Vagina (tissue), 2 donors: Measurements from ENCODE around the gene AKR1E2. TPM values are rescaled to one million over a fixed set of nuclear protein-coding genes. Genes with fewer than 3 reads are reported as not detected.

Experiments used
- DNase-seq, 2 donors: peaks; one replicate each; pipeline ENCODE4 v3.0.0-alpha.2; 2017; ENCODE audit errors: extremely low spot score in 2 of 2
- H3K27ac ChIP-seq: fragments of 200-600 bp; sonication (generic); one replicate; pipeline ENCODE4 v1.5.1; 2019
- H3K27me3 ChIP-seq: fragments of 200-600 bp; sonication (generic); one replicate; pipeline ENCODE4 v1.5.1; 2019
- H3K36me3 ChIP-seq, 2 donors: fragments of 200-600 bp; sonication (generic); one replicate each; pipeline ENCODE4 v1.5.1; 2017 to 2019
- H3K4me1 ChIP-seq: fragments of 200-600 bp; sonication (generic); one replicate; pipeline ENCODE4 v1.5.1; 2019
- H3K4me3 ChIP-seq, 2 donors: fragments of 200-600 bp; sonication (generic); 1 replicate in 1 of 2; 2 replicates in 1 of 2; pipeline ENCODE4 v1.5.1; 2016 to 2019
- H3K9me3 ChIP-seq: fragments of 200-600 bp; sonication (generic); one replicate; pipeline ENCODE4 v1.5.1; 2019
- POLR2A ChIP-seq, 2 donors: fragments of 450-650 bp; IDR thresholded peaks; one replicate each; pipeline ENCODE4 v1.6.1; 2017; ENCODE audit warnings: antibody characterized with exemption in 2 of 2, mild to moderate bottlenecking in 2 of 2, moderate library complexity in 2 of 2
- POLR2AphosphoS5 ChIP-seq, 2 donors: sonication (generic); formaldehyde crosslinking; IDR thresholded peaks; one replicate each; pipeline ENCODE4 v1.9.0; 2017; ENCODE audit warnings: antibody characterized with exemption in 2 of 2, mild to moderate bottlenecking in 2 of 2, low read depth in 1 of 2; ENCODE audit not compliant: insufficient read depth in 1 of 2
- intact Hi-C: fragments of 100-400 bp; cut with DNase I; formaldehyde crosslinking; loops from one replicate; pipeline ENCODE4 v1.15.1; 2023
- total RNA-seq: library from RNA; depleted of rRNA; stranded (reverse); fragments of >200 nt; gene quantifications from one replicate; pipeline ENCODE4 v1.2.3, GENCODE V29; 2016
- TF ChIP-seq, protein P1 (sequence below), 3 experiments: fragments of 450-650 bp in 2 of 3; fragments of 200-600 bp in 1 of 3; sonication (generic) in 1 of 3; IDR thresholded peaks; one replicate each; pipeline ENCODE4 v1.5.1; 2017 to 2019; ENCODE audit warnings: antibody characterized with exemption in 3 of 3, mild to moderate bottlenecking in 2 of 3, moderate library complexity in 2 of 3

The AKR1E2 gene
- total RNA-seq, 1 donor from 2014 or later = 3.7 TPM

GRCh38 chr10:4834898-4835405 lies 8.9 kb downstream of the AKR1E2 start:
- TF ChIP-seq POLR2AphosphoS5 (IDR thresholded peaks at IDR 0.05; ENCODE audit: insufficient read depth in 1 of 2, low read depth in 1 of 2) = no peak
- no peak for TF ChIP-seq POLR2A (IDR thresholded peaks at IDR 0.05)
- TF ChIP-seq, protein P1, sequence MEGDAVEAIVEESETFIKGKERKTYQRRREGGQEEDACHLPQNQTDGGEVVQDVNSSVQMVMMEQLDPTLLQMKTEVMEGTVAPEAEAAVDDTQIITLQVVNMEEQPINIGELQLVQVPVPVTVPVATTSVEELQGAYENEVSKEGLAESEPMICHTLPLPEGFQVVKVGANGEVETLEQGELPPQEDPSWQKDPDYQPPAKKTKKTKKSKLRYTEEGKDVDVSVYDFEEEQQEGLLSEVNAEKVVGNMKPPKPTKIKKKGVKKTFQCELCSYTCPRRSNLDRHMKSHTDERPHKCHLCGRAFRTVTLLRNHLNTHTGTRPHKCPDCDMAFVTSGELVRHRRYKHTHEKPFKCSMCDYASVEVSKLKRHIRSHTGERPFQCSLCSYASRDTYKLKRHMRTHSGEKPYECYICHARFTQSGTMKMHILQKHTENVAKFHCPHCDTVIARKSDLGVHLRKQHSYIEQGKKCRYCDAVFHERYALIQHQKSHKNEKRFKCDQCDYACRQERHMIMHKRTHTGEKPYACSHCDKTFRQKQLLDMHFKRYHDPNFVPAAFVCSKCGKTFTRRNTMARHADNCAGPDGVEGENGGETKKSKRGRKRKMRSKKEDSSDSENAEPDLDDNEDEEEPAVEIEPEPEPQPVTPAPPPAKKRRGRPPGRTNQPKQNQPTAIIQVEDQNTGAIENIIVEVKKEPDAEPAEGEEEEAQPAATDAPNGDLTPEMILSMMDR (IDR thresholded peaks at IDR 0.05) = no peak
- no peak for DNase-seq
- Histone ChIP-seq H3K4me1 (no peaks in the 10 kb centered on the region), H3K27ac (no peak overlapping the region), H3K36me3 (peaks cover 0 to 28% of the 10 kb centered on the region in 2 donors), H3K27me3 (no peaks in the 10 kb centered on the region), H3K9me3 (no peaks in the 10 kb centered on the region), H3K4me3 (no peak overlapping the region)
- intact Hi-C loops = no loop called here

GRCh38 chr10:4835494-4835918 lies 9.5 kb downstream of the AKR1E2 start:
- H3K27ac ChIP-seq = no peak overlapping the region
- intact Hi-C loops = no loop called here
- H3K4me1 ChIP-seq = no peaks in the 10 kb centered on the region
- H3K4me3 ChIP-seq = no peak overlapping the region
- H3K9me3 ChIP-seq = no peaks in the 10 kb centered on the region
- H3K36me3 ChIP-seq = peaks cover 0 to 28% of the 10 kb centered on the region in 2 donors
- H3K27me3 ChIP-seq = no peaks in the 10 kb centered on the region
- TF ChIP-seq POLR2AphosphoS5 (IDR thresholded peaks at IDR 0.05; ENCODE audit: insufficient read depth in 1 of 2, low read depth in 1 of 2) (no peak), POLR2A (IDR thresholded peaks at IDR 0.05) (no peak)
- TF ChIP-seq, protein P1 (IDR thresholded peaks at IDR 0.05) = no peak
- DNase-seq = peak in 1 of 2 donors; percentile 58

DNA sequence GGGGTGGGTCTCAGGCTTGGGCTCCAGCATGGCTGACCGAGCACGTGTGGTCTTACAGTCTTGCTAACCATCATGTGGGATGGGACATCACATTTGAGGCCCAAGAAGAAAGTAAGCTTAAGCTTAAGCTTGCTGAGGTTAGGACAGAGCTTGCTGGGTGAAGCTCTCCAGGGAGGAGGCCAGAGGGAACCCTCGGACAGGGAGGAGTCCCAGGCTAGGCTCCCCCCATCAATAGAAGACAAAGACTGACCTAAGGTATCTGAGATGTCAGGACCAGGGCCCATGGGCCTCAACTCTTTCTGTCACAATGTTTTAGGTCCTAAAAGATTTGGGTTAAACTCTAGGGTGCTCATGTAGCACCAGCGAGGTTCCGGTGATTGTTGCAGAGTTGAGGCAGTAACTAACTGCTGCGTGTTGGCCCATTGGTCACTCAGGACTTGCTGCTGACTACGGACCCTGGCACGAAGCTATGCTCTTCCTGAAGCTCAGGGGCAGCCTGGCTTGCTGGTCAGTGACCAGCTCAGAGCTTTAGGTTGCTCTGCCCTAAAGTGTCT lies 10.5 kb downstream of the AKR1E2 start:
- intact Hi-C loops = no loop called here
- Histone ChIP-seq H3K27ac (no peak overlapping the region), H3K36me3 (peaks cover 0 to 23% of the 10 kb centered on the region in 2 donors), H3K27me3 (no peaks in the 10 kb centered on the region), H3K4me1 (no peaks in the 10 kb centered on the region), H3K9me3 (no peaks in the 10 kb centered on the region), H3K4me3 (no peak overlapping the region)
- TF ChIP-seq POLR2AphosphoS5 (IDR thresholded peaks at IDR 0.05; ENCODE audit: insufficient read depth in 1 of 2, low read depth in 1 of 2) = no peak
- no peak for TF ChIP-seq POLR2A (IDR thresholded peaks at IDR 0.05)
- peak in 1 of 2 donors; percentile 64 for DNase-seq

DNA sequence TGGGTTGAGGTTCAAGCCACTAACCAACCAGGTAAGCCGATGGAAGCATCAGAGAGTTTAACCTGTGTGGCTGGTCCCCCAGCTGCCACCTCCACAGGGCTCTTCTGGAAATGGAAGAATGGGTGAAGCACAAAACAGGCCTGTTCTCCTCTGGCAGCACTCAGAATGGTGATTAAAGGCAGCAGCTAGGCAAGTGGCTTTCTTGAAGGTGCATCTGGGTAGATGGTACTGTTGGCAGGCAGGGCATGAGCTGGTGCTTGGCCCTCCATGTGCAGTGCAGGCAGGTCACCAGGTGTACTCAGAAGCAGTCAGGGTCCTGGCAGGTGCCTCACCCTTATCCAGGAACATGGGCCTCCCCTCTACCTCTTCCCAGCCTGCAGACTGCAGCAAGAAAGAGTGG lies 11.5 kb downstream of the AKR1E2 start:
- no peaks in the 10 kb centered on the region for H3K4me1 ChIP-seq
- H3K4me3 ChIP-seq = no peak overlapping the region
- intact Hi-C loops = no loop called here
- H3K9me3 ChIP-seq = no peaks in the 10 kb centered on the region
- peak in 1 of 2 donors; percentile 58 for DNase-seq
- TF ChIP-seq, protein P1 (IDR thresholded peaks at IDR 0.05) = no peak
- TF ChIP-seq POLR2AphosphoS5 (IDR thresholded peaks at IDR 0.05; ENCODE audit: insufficient read depth in 1 of 2, low read depth in 1 of 2) (no peak), POLR2A (IDR thresholded peaks at IDR 0.05) (no peak)
- H3K27me3 ChIP-seq = no peaks in the 10 kb centered on the region
- H3K27ac ChIP-seq = no peak overlapping the region
- H3K36me3 ChIP-seq = peaks cover 0 to 22% of the 10 kb centered on the region in 2 donors

- peaks cover 0 to 15% of the 10 kb centered on the region in 2 donors for H3K36me3 ChIP-seq
- TF ChIP-seq, protein P1 (IDR thresholded peaks at IDR 0.05) = no peak
- TF ChIP-seq POLR2AphosphoS5 (IDR thresholded peaks at IDR 0.05; ENCODE audit: insufficient read depth in 1 of 2, low read depth in 1 of 2) = no peak
- TF ChIP-seq POLR2A (IDR thresholded peaks at IDR 0.05) = no peak
- no peaks in the 10 kb centered on the region for H3K9me3 ChIP-seq
- no peak overlapping the region for H3K27ac ChIP-seq
- DNase-seq = no peak
- no peaks in the 10 kb centered on the region for H3K27me3 ChIP-seq
- H3K4me3 ChIP-seq = no peak overlapping the region
- intact Hi-C loops = no loop called here
- no peaks in the 10 kb centered on the region for H3K4me1 ChIP-seq
These were observed 12.7 kb downstream of the AKR1E2 start for GRCh38 chr10:4838743-4839142.
